Hair follicle dermal papilla cell (primary cell): Measurements from ENCODE around the gene TANGO6. TPM values are rescaled to one million over a fixed set of nuclear protein-coding genes. Genes with fewer than 3 reads are reported as not detected.

Experiments used
- small RNA-seq: library from RNA; depleted of rRNA; stranded (forward); fragments of <200 nt; gene quantifications from one replicate; pipeline ENCODE3, GENCODE V24; 2012
- total RNA-seq: library from RNA; depleted of rRNA; stranded (reverse); fragments of >200 nt; gene quantifications from 2 replicates; pipeline ENCODE4 v1.2.3, GENCODE V29; 2012

TANGO6 gene
- total RNA-seq = 33.3 and 38.5 TPM in 2 replicates

DNA sequence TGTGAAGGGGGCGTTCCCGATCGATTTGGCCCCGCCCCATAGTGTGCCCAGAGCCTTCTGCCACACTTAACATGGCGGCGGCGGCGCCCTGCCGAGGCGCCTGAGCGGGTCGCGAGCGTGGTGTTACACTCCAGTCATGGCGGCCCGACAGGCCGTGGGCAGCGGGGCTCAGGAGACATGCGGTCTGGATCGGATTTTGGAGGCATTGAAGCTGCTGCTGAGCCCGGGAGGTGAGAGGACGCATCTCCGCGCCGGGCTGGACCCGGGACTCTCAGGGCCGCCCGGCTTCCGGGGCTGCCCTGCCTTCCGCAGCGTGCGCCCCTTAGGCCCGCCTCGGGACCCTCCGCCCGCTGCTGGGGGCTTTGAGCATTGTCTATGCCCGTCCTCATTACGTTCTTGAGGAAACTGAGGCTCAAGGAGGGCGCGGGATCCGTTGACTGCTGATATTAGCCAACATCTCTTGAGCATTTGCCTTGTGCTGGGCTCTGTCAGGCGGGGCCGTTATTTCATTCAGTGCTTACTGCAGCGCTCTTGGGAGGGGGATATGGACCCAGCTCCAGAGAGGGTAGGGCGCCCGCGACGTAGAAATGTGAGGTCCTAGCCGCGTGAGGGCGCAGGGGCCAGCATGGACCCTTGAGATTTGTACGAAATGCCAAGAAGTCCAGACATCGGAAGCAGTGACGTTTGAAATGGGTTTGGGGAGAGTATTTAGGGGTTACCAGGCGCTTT, at the start of gene TANGO6:
TSS of gene TANGO6 (plus strand) at position 50 of the 729 bp plus-strand sequence. CDS start at position 137, 87 bp downstream.

DNA sequence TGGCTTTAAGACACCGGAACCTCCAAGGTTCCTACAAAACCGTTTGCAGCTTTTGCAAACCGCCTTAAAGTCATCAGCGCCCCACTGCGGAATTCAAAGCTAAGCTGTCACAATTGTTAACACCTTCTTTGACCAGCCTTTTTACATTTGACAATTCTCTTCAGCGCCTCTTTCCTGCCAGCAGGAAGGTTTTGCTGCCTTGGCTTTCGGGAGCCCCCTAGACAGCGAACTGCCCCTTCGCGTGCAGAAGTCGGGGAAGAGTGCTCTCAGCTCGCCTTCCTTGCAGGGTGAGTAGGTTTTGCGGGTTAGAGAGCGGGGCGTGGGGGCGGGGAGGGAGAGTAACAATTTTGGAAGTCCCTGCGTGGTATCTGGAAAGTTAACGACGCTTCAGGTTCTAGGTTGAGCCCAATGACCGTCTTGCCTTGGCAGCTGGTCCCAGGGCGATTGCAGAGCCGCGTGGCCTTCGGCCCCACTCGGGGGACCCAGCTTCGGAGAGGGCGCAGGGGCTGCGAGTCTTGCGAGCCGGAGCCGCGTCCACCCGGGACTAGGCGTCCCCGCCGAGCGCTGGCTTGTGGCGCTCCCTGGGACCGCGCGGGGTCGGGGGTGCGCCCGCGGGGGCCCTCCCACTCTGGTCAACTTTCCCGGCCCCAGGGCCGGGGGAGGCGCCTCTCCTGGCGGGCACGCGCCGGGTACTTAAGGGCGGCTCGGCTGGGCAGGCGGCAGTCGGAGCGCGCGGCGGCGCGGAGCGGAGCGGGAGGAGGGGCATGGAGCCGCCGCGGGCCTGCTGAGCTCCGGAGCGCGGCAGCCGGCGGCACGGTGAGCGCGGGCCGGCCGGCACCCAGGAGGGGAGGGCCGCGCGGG, 262.4 kb downstream of the TANGO6 start, which contains the start of gene HAS3:
TSS of gene HAS3 (plus strand) at position 153 of the 861 bp plus-strand sequence. CDS start 3,743 bp downstream, outside the sequence.

DNA sequence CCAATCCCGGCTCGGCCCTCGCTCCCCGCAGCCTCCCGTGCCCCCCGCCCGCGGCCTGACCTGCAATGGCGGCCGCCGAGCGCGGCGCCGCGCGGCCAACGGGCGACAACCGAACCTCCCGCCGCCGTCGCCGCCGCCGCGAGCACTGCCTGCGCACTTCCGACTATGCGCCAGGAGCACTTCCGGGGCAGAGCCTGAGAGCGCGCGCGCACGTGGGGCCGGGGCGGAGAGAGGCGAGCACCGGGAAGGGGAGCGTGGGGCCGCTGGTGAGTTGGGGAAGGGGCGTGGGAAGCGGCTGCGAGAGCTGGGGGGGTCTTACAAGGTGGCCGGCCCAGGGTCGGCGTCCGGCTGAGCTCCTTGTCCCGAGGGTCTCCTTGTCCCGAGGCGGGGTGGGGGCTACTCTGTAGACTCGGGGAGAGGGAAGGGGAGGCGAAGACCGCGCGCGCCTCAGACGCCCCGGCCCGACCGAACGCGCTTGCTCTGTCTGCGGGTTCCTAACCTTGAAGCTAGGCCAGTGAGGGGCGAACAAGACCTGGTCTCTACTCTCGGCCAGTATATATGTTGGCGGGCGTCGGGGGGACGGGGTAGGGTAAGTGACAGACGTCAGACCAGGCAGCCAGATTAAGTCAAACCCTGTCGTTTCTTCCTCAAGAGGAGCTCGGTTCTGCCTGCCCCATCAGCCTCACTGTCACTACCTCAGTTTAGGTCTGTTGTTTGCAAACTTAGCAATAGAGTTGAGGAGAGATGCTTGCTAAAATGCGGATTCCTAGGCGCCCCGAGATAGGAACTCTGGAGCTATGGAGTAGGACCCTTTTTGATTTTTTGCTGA, 289.3 kb downstream of the TANGO6 start, which contains the start of the genes CHTF8 and UTP4:
TSS of gene CHTF8 (minus strand) at position 165 of the 829 bp plus-strand sequence. CDS start 11,130 bp downstream, outside the sequence.
TSS of gene UTP4 (plus strand) at position 226 of the 829 bp plus-strand sequence. CDS start 811 bp downstream, outside the sequence.

Small RNA genes within 50 kb of the gene (small RNA-seq; reads per million reads assigned to genes)
- not detected for gene RF00019
- gene RF00066 = not detected
- not detected for gene RNU6-898P

Other genes with a start within 250 kb of the TANGO6 start
- gene CDH3, start 198.2 kb upstream of the TANGO6 start, total RNA-seq = 1.1 and 1.3 TPM in 2 replicates
- 2.2 and 3.2 TPM in 2 replicates for gene CDH1, start 106.2 kb upstream of the TANGO6 start, total RNA-seq